ENCODE data around the gene TDRKH.

DNA sequence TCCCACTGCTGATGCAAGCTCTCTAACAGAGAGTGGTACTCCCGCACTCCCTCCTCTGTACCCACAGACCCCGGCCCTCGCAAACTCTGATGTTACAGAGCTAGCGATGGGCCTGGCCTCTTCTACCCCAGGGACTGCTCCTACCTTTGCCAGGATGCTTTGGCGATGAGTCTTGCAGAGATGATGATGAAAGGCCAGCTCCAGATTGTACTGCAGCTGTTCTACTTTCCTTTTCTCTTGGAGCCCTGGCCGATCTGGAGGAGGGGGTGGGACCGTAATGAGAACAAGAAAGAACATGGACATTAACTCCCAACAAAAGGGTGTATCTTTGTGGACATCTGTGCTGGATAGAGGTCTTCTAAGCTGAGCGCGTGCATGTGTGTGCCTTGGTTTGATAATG lies 20.9 kb upstream of the TDRKH start:
- TF ChIP-seq, protein P1, sequence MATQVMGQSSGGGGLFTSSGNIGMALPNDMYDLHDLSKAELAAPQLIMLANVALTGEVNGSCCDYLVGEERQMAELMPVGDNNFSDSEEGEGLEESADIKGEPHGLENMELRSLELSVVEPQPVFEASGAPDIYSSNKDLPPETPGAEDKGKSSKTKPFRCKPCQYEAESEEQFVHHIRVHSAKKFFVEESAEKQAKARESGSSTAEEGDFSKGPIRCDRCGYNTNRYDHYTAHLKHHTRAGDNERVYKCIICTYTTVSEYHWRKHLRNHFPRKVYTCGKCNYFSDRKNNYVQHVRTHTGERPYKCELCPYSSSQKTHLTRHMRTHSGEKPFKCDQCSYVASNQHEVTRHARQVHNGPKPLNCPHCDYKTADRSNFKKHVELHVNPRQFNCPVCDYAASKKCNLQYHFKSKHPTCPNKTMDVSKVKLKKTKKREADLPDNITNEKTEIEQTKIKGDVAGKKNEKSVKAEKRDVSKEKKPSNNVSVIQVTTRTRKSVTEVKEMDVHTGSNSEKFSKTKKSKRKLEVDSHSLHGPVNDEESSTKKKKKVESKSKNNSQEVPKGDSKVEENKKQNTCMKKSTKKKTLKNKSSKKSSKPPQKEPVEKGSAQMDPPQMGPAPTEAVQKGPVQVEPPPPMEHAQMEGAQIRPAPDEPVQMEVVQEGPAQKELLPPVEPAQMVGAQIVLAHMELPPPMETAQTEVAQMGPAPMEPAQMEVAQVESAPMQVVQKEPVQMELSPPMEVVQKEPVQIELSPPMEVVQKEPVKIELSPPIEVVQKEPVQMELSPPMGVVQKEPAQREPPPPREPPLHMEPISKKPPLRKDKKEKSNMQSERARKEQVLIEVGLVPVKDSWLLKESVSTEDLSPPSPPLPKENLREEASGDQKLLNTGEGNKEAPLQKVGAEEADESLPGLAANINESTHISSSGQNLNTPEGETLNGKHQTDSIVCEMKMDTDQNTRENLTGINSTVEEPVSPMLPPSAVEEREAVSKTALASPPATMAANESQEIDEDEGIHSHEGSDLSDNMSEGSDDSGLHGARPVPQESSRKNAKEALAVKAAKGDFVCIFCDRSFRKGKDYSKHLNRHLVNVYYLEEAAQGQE (IDR thresholded peaks at IDR 0.05; ENCODE audit: borderline replicate concordance in 1 of 2, low read depth in 1 of 2, low read length in 2 of 2) = no peak
- TF ChIP-seq, protein P2, sequence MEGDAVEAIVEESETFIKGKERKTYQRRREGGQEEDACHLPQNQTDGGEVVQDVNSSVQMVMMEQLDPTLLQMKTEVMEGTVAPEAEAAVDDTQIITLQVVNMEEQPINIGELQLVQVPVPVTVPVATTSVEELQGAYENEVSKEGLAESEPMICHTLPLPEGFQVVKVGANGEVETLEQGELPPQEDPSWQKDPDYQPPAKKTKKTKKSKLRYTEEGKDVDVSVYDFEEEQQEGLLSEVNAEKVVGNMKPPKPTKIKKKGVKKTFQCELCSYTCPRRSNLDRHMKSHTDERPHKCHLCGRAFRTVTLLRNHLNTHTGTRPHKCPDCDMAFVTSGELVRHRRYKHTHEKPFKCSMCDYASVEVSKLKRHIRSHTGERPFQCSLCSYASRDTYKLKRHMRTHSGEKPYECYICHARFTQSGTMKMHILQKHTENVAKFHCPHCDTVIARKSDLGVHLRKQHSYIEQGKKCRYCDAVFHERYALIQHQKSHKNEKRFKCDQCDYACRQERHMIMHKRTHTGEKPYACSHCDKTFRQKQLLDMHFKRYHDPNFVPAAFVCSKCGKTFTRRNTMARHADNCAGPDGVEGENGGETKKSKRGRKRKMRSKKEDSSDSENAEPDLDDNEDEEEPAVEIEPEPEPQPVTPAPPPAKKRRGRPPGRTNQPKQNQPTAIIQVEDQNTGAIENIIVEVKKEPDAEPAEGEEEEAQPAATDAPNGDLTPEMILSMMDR (CRISPR knock-in tag; IDR thresholded peaks at IDR 0.05) = no peak
- TF ChIP-seq SIX1 (CRISPR knock-in tag; IDR thresholded peaks at IDR 0.05; ENCODE audit: borderline replicate concordance) = no peak
- no peak for TF ChIP-seq ZBTB8A (CRISPR knock-in tag; IDR thresholded peaks at IDR 0.05; ENCODE audit: borderline replicate concordance, low read depth)
- TF ChIP-seq IKZF1 (IDR thresholded peaks at IDR 0.05) = no peak
- TF ChIP-seq KLF6 (CRISPR knock-in tag; IDR thresholded peaks at IDR 0.05) = no peak
- TF ChIP-seq, protein P3, sequence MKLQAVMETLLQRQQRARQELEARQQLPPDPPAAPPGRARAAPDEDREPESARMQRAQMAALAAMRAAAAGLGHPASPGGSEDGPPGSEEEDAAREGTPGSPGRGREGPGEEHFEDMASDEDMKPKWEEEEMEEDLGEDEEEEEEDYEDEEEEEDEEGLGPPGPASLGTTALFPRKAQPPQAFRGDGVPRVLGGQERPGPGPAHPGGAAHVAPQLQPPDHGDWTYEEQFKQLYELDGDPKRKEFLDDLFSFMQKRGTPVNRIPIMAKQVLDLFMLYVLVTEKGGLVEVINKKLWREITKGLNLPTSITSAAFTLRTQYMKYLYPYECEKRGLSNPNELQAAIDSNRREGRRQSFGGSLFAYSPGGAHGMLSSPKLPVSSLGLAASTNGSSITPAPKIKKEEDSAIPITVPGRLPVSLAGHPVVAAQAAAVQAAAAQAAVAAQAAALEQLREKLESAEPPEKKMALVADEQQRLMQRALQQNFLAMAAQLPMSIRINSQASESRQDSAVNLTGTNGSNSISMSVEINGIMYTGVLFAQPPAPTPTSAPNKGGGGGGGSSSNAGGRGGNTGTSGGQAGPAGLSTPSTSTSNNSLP (IDR thresholded peaks at IDR 0.05; ENCODE audit: low read depth, low read length) = no peak
- no peak for TF ChIP-seq ZSCAN12 (CRISPR knock-in tag; IDR thresholded peaks at IDR 0.05)
- TF ChIP-seq ZKSCAN1 (IDR thresholded peaks at IDR 0.05; ENCODE audit: low read length) = no peak
- TF ChIP-seq SUZ12 (IDR thresholded peaks at IDR 0.05; ENCODE audit: low read depth, low read length) = no peak
- no peak for TF ChIP-seq SKI (IDR thresholded peaks at IDR 0.05; ENCODE audit: partially characterized antibody)
- TF ChIP-seq, protein P4, sequence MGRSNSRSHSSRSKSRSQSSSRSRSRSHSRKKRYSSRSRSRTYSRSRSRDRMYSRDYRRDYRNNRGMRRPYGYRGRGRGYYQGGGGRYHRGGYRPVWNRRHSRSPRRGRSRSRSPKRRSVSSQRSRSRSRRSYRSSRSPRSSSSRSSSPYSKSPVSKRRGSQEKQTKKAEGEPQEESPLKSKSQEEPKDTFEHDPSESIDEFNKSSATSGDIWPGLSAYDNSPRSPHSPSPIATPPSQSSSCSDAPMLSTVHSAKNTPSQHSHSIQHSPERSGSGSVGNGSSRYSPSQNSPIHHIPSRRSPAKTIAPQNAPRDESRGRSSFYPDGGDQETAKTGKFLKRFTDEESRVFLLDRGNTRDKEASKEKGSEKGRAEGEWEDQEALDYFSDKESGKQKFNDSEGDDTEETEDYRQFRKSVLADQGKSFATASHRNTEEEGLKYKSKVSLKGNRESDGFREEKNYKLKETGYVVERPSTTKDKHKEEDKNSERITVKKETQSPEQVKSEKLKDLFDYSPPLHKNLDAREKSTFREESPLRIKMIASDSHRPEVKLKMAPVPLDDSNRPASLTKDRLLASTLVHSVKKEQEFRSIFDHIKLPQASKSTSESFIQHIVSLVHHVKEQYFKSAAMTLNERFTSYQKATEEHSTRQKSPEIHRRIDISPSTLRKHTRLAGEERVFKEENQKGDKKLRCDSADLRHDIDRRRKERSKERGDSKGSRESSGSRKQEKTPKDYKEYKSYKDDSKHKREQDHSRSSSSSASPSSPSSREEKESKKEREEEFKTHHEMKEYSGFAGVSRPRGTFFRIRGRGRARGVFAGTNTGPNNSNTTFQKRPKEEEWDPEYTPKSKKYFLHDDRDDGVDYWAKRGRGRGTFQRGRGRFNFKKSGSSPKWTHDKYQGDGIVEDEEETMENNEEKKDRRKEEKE (IDR thresholded peaks at IDR 0.05) = no peak
- TF ChIP-seq, protein P5, sequence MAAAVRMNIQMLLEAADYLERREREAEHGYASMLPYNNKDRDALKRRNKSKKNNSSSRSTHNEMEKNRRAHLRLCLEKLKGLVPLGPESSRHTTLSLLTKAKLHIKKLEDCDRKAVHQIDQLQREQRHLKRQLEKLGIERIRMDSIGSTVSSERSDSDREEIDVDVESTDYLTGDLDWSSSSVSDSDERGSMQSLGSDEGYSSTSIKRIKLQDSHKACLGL (CRISPR knock-in tag; IDR thresholded peaks at IDR 0.05) = no peak
